H9 (cell line): Measurements from ENCODE around the gene DNASE1L1. TPM values are rescaled to one million over a fixed set of nuclear protein-coding genes. Genes with fewer than 3 reads are reported as not detected.

Experiments
- DNase-seq: peaks from one replicate; pipeline ENCODE4 v3.0.0-alpha.2; 2017
- H2AFZ ChIP-seq: one replicate; pipeline ENCODE4 v1.6.1; 2013; ENCODE audit warnings: mild to moderate bottlenecking, low read length, control low read depth, moderate library complexity
- H2AK5ac ChIP-seq: 2 replicates; pipeline ENCODE4 v1.6.1; 2013; ENCODE audit warnings: low read length, control low read depth, mixed read lengths; ENCODE audit not compliant: insufficient read length
- H2BK120ac ChIP-seq: one replicate; pipeline ENCODE4 v1.6.1; 2013; ENCODE audit warnings: low read depth, mild to moderate bottlenecking, low read length, control low read depth, inconsistent platforms; ENCODE audit not compliant: poor library complexity, severe bottlenecking
- H2BK12ac ChIP-seq: 2 replicates; pipeline ENCODE4 v1.6.1; 2013; ENCODE audit warnings: low read length, control low read depth, mixed read lengths, low read depth; ENCODE audit not compliant: insufficient read length
- H2BK15ac ChIP-seq: 2 replicates; pipeline ENCODE4 v1.6.1; 2013; ENCODE audit warnings: low read depth, low read length, control low read depth
- H2BK20ac ChIP-seq: one replicate; pipeline ENCODE4 v1.6.1; 2013; ENCODE audit warnings: low read depth, mild to moderate bottlenecking, low read length, control low read depth, inconsistent platforms; ENCODE audit not compliant: poor library complexity, severe bottlenecking
- H2BK5ac ChIP-seq: 2 replicates; pipeline ENCODE4 v1.6.1; 2013; ENCODE audit warnings: low read length, control low read depth, mixed read lengths; ENCODE audit not compliant: insufficient read length
- H3K14ac ChIP-seq: 2 replicates; pipeline ENCODE4 v1.6.1; 2013; ENCODE audit warnings: low read length, control low read depth; ENCODE audit not compliant: insufficient read depth
- H3K18ac ChIP-seq: 2 replicates; pipeline ENCODE4 v1.6.1; 2013; ENCODE audit warnings: low read depth, mild to moderate bottlenecking, mixed read lengths, low read length, control low read depth; ENCODE audit not compliant: insufficient read length
- H3K23ac ChIP-seq: 2 replicates; pipeline ENCODE4 v1.6.1; 2013; ENCODE audit warnings: low read length, control low read depth, mixed read lengths, low read depth; ENCODE audit not compliant: insufficient read length
- H3K23me2 ChIP-seq: 2 replicates; pipeline ENCODE4 v1.6.1; 2013; ENCODE audit warnings: low read depth, mild to moderate bottlenecking, mixed read lengths, low read length, control low read depth; ENCODE audit not compliant: insufficient read length, poor library complexity, severe bottlenecking
- H3K27ac ChIP-seq: 2 replicates; pipeline ENCODE4 v1.5.1; 2013; ENCODE audit warnings: low read length, control low read depth, mixed read lengths, low read depth; ENCODE audit not compliant: insufficient read length
- H3K27me3 ChIP-seq: 2 replicates; pipeline ENCODE4 v1.6.1; 2013; ENCODE audit warnings: low read length, control low read depth, inconsistent platforms; ENCODE audit not compliant: insufficient read depth
- H3K4ac ChIP-seq: 2 replicates; pipeline ENCODE4 v1.6.1; 2013; ENCODE audit warnings: low read depth, mild to moderate bottlenecking, control low read depth, inconsistent platforms, low read length, moderate library complexity
- H3K4me1 ChIP-seq: 2 replicates; pipeline ENCODE4 v1.6.1; 2013; ENCODE audit warnings: low read length, control low read depth, inconsistent platforms; ENCODE audit not compliant: insufficient read depth
- H3K4me2 ChIP-seq: 2 replicates; pipeline ENCODE4 v1.6.1; 2013; ENCODE audit warnings: low read length, control low read depth, mixed read lengths; ENCODE audit not compliant: insufficient read length, insufficient read depth
- H3K56ac ChIP-seq: 2 replicates; pipeline ENCODE4 v1.6.1; 2013; ENCODE audit warnings: low read depth, mild to moderate bottlenecking, mixed read lengths, low read length, control low read depth; ENCODE audit not compliant: insufficient read length
- H3K79me1 ChIP-seq: 2 replicates; pipeline ENCODE4 v1.6.1; 2013; ENCODE audit warnings: low read depth, mild to moderate bottlenecking, moderate library complexity, low read length, control low read depth, inconsistent platforms; ENCODE audit not compliant: insufficient read depth, poor library complexity, severe bottlenecking
- H3K79me2 ChIP-seq: 2 replicates; pipeline ENCODE4 v1.6.1; 2013; ENCODE audit warnings: low read length, control low read depth, inconsistent platforms; ENCODE audit not compliant: insufficient read depth
- H3K9ac ChIP-seq: 2 replicates; pipeline ENCODE4 v1.6.1; 2013; ENCODE audit warnings: low read length, control low read depth, mixed read lengths; ENCODE audit not compliant: insufficient read length; ENCODE audit errors: extremely low read depth
- H3K9me3 ChIP-seq: one replicate; pipeline ENCODE4 v1.6.1; 2013; ENCODE audit warnings: low read depth, low read length, inconsistent platforms; ENCODE audit not compliant: control insufficient read depth
- H3T11ph ChIP-seq: one replicate; pipeline ENCODE4 v1.6.1; 2013; ENCODE audit warnings: mild to moderate bottlenecking, low read length, control low read depth, inconsistent platforms
- H4K20me1 ChIP-seq: one replicate; pipeline ENCODE4 v1.6.1; 2013; ENCODE audit not compliant: control insufficient read depth, insufficient read length, insufficient read depth
- H4K5ac ChIP-seq: 2 replicates; pipeline ENCODE4 v1.6.1; 2013; ENCODE audit warnings: low read depth, mild to moderate bottlenecking, mixed read lengths, low read length, control low read depth; ENCODE audit not compliant: insufficient read length
- H4K8ac ChIP-seq: replicated peaks from 2 replicates; pipeline ENCODE4 v1.6.1; 2013; ENCODE audit warnings: low read length, control low read depth, mixed read lengths, low read depth; ENCODE audit not compliant: insufficient read length
- H4K91ac ChIP-seq: 2 replicates; pipeline ENCODE4 v1.6.1; 2013; ENCODE audit warnings: low read depth, mild to moderate bottlenecking, moderate library complexity, mixed read lengths, low read length, control low read depth; ENCODE audit not compliant: insufficient read length
- H3K27ac Mint-ChIP-seq, 3 experiments: 2 replicates in 2 of 3; 3 replicates in 1 of 3; pipeline ENCODE4 v1.8.0; 2020 to 2021; ENCODE audit warnings: mixed read lengths in 3 of 3, mild to moderate bottlenecking in 1 of 3, moderate library complexity in 1 of 3
- H3K27me3 Mint-ChIP-seq: 2 replicates; pipeline ENCODE4 v1.8.0; 2021; ENCODE audit warnings: low read depth, mild to moderate bottlenecking, moderate library complexity, mixed read lengths
- H3K36me3 Mint-ChIP-seq, 3 experiments: 2 replicates in 2 of 3; 3 replicates in 1 of 3; pipeline ENCODE4 v1.8.0; 2020 to 2021; ENCODE audit warnings: low read depth in 3 of 3, mixed read lengths in 3 of 3; ENCODE audit not compliant: insufficient read depth in 1 of 3
- H3K4me1 Mint-ChIP-seq, 2 experiments: 2 replicates each; pipeline ENCODE4 v1.8.0; 2020; ENCODE audit warnings: mixed read lengths in 2 of 2
- H3K4me3 Mint-ChIP-seq, 2 experiments: 2 replicates in 1 of 2; 3 replicates in 1 of 2; pipeline ENCODE4 v1.8.0; 2020 to 2021; ENCODE audit warnings: mild to moderate bottlenecking in 2 of 2, mixed read lengths in 2 of 2, moderate library complexity in 1 of 2
- H3K9me3 Mint-ChIP-seq, 2 experiments: 2 replicates in 1 of 2; 3 replicates in 1 of 2; pipeline ENCODE4 v1.8.0; 2020; ENCODE audit warnings: mild to moderate bottlenecking in 2 of 2, mixed read lengths in 2 of 2, moderate library complexity in 1 of 2
- WGBS: extraction: QIAGEN DNeasy Blood & Tissue Kit; methylation state at CpG from one replicate; pipeline ENCODE4 v1.1.7; 2013; ENCODE audit warnings: missing lambda C conversion rate, low lambda C conversion rate, mixed read lengths; ENCODE audit not compliant: insufficient read length; ENCODE audit errors: extremely low coverage; 5-methylcytosine and 5-hydroxymethylcytosine counted together
- total RNA-seq: library from RNA; stranded (reverse); gene quantifications from 2 replicates; pipeline ENCODE4 v1.2.1, GENCODE V29; 2021
- TF ChIP-seq, protein P1 (sequence below): fragments of 200-600 bp; sonication (generic); conservative IDR thresholded peaks from 3 replicates; pipeline ENCODE4 v1.8.0; 2021; ENCODE audit warnings: antibody characterized with exemption, mild to moderate bottlenecking

DNASE1L1 gene
- total RNA-seq, 1 experiment from 2014 or later, result 14.5 TPM

- H3K27ac Mint-ChIP-seq, result no peak overlapping the region; a peak in 1 of 7 replicates
- Histone ChIP-seq H3K4me1 (no peaks in the 10 kb centered on the region), H3K23ac (no peak overlapping the region), H2BK120ac (no peak overlapping the region), H3K56ac (no peak overlapping the region), H4K91ac (no peak overlapping the region), H3K18ac (no peak overlapping the region), H3K9ac (no peak overlapping the region), H2AK5ac (no peak overlapping the region), H3K79me1 (no peaks in the 10 kb centered on the region), H3K27ac (no peak overlapping the region), H2BK5ac (no peak overlapping the region), H2BK12ac (no peak overlapping the region), H4K5ac (no peak overlapping the region), H3K9me3 (peaks cover 24% of the 10 kb centered on the region), H3K4ac (no peak overlapping the region), H3K27me3 (no peaks in the 10 kb centered on the region), H3K23me2 (peaks cover 3% of the 10 kb centered on the region), H3T11ph (no peak overlapping the region), H3K4me2 (no peak overlapping the region), H3K14ac (no peak overlapping the region), H3K79me2 (no peaks in the 10 kb centered on the region), H2BK15ac (no peak overlapping the region), H2BK20ac (no peak overlapping the region), H4K20me1 (peaks cover 3% of the 10 kb centered on the region), H4K8ac (no peak overlapping the region), H2AFZ (no peak overlapping the region)
- peaks cover 5% of the 10 kb centered on the region for H3K27me3 Mint-ChIP-seq
- no peak for DNase-seq
- peak overlapping the region in 1 of 2 experiments; percentile 32; a peak in 2 of 5 replicates for H3K4me3 Mint-ChIP-seq
- no peaks in the 10 kb centered on the region for H3K4me1 Mint-ChIP-seq
- peaks cover 36 to 84% (median 81%) of the 10 kb centered on the region in 3 experiments for H3K36me3 Mint-ChIP-seq
- WGBS, result no CpG with 5 or more reads among the region's 34 CpGs
- TF ChIP-seq, protein P1, sequence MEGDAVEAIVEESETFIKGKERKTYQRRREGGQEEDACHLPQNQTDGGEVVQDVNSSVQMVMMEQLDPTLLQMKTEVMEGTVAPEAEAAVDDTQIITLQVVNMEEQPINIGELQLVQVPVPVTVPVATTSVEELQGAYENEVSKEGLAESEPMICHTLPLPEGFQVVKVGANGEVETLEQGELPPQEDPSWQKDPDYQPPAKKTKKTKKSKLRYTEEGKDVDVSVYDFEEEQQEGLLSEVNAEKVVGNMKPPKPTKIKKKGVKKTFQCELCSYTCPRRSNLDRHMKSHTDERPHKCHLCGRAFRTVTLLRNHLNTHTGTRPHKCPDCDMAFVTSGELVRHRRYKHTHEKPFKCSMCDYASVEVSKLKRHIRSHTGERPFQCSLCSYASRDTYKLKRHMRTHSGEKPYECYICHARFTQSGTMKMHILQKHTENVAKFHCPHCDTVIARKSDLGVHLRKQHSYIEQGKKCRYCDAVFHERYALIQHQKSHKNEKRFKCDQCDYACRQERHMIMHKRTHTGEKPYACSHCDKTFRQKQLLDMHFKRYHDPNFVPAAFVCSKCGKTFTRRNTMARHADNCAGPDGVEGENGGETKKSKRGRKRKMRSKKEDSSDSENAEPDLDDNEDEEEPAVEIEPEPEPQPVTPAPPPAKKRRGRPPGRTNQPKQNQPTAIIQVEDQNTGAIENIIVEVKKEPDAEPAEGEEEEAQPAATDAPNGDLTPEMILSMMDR, result no peak
- peaks cover 49 to 66% of the 10 kb centered on the region in 2 experiments for H3K9me3 Mint-ChIP-seq
These were observed 48.8 kb downstream of the DNASE1L1 start for GRCh38 chrX:154360155-154360713.
